Right atrium auricular region (tissue), 2 donors: ENCODE results near the gene DUS4L. TPM values are rescaled to one million over a fixed set of nuclear protein-coding genes. Genes with fewer than 3 reads are reported as not detected.

Experiments used
- DNase-seq: peaks from one replicate; pipeline ENCODE4 v3.0.0-alpha.2; 2019; ENCODE audit warnings: low spot score
- H3K27ac ChIP-seq, 2 donors: fragments of 200-600 bp; sonication (generic); 1 replicate in 1 of 2; 2 replicates in 1 of 2; pipeline ENCODE4 v1.5.1; 2016 to 2019
- H3K27me3 ChIP-seq, 2 donors: fragments of 200-600 bp; sonication (generic); one replicate each; pipeline versions ENCODE4 v1.5.1 to v1.6.0; 2017 to 2019
- H3K36me3 ChIP-seq: fragments of 200-600 bp; sonication (generic); one replicate; pipeline ENCODE4 v1.5.1; 2016
- H3K4me1 ChIP-seq, 2 donors: fragments of 200-600 bp; sonication (generic); one replicate each; pipeline versions ENCODE4 v1.5.1 to v1.6.0; 2017 to 2019
- H3K4me3 ChIP-seq, 2 donors: fragments of 200-600 bp; sonication (generic); 1 replicate in 1 of 2; 2 replicates in 1 of 2; pipeline ENCODE4 v1.5.1; 2017 to 2019; ENCODE audit warnings: mild to moderate bottlenecking in 1 of 2, moderate library complexity in 1 of 2
- H3K9me3 ChIP-seq, 2 donors: fragments of 200-600 bp; sonication (generic); one replicate each; pipeline ENCODE4 v1.5.1; 2019
- total RNA-seq, 2 donors: library from RNA; depleted of rRNA; stranded (reverse); fragments of >200 nt; gene quantifications; one replicate each; pipeline ENCODE4 v1.1.0, GENCODE V29; 2016
- TF ChIP-seq, protein P1 (sequence below), 2 donors: fragments of 200-600 bp; sonication (generic); IDR thresholded peaks; one replicate each; pipeline ENCODE4 v1.5.1; 2019; ENCODE audit warnings: antibody characterized with exemption in 2 of 2

The DUS4L gene
- total RNA-seq, 2 donors from 2014 or later: 5.0 to 7.2 TPM

DNA sequence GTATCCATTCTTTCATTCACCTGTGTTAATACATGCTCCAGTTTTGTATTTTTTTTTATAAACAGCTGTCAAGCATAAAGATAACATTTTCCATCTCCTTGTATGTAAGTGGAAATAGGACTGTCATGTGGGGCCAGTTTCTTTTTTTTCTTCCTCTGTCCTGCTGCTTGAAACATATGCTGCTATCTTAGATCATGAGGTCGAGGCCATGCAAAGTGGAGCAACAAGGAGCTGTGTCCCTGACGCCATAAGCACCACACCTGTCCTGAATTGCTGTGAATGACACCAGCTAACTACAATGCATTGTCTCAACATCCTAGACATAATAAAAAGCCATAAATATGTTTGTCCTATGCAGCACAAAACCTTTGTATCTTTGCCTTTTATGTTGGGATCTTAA, 59.1 kb downstream of the DUS4L start:
- H3K4me1 ChIP-seq: no peaks in the 10 kb centered on the region
- peaks cover 23% of the 10 kb centered on the region for H3K36me3 ChIP-seq
- no peak for DNase-seq
- TF ChIP-seq, protein P1, sequence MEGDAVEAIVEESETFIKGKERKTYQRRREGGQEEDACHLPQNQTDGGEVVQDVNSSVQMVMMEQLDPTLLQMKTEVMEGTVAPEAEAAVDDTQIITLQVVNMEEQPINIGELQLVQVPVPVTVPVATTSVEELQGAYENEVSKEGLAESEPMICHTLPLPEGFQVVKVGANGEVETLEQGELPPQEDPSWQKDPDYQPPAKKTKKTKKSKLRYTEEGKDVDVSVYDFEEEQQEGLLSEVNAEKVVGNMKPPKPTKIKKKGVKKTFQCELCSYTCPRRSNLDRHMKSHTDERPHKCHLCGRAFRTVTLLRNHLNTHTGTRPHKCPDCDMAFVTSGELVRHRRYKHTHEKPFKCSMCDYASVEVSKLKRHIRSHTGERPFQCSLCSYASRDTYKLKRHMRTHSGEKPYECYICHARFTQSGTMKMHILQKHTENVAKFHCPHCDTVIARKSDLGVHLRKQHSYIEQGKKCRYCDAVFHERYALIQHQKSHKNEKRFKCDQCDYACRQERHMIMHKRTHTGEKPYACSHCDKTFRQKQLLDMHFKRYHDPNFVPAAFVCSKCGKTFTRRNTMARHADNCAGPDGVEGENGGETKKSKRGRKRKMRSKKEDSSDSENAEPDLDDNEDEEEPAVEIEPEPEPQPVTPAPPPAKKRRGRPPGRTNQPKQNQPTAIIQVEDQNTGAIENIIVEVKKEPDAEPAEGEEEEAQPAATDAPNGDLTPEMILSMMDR (IDR thresholded peaks at IDR 0.05): no peak
- no peak overlapping the region for H3K27ac ChIP-seq
- no peak overlapping the region for H3K4me3 ChIP-seq
- H3K27me3 ChIP-seq: no peaks in the 10 kb centered on the region
- no peaks in the 10 kb centered on the region for H3K9me3 ChIP-seq

DNA sequence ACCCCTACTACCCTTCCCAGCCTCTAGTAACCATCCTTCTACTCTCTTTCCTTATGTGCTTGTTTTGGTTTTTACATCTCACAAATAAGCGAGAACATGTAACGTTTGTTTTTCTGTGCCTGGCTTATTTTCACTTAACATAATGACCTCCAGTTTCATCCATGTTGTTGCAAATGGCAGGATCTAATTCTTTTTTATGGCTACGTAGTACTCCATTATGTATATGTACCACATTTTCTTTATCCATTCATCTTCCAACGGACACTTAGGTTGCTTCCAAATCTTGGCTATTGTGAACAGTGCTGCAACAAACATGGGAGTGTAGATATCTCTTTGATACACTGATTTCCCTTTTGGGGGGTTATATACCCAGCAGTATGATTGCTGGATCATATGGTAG, 63.2 kb downstream of the DUS4L start:
- no peak for DNase-seq
- Histone ChIP-seq H3K9me3 (no peaks in the 10 kb centered on the region), H3K27ac (no peak overlapping the region), H3K4me1 (no peaks in the 10 kb centered on the region), H3K36me3 (peaks cover 10% of the 10 kb centered on the region), H3K27me3 (no peaks in the 10 kb centered on the region), H3K4me3 (no peak overlapping the region)
- TF ChIP-seq, protein P1 (IDR thresholded peaks at IDR 0.05): no peak

Other genes with a start within 250 kb of the DUS4L start
- 10 to 100 TPM; 21.7 to 40.6 TPM for gene GPR22, start 93.9 kb upstream of the DUS4L start, total RNA-seq
- 10 to 100 TPM; 28.0 to 31.8 TPM for gene COG5, start 51 bp upstream of the DUS4L start, total RNA-seq
- gene BCAP29, start 16.3 kb downstream of the DUS4L start, total RNA-seq: 100 to 1,000 TPM; 115 to 258 TPM
- under 1 TPM; 0.30 to 0.51 TPM for gene SLC26A4, start 96.9 kb downstream of the DUS4L start, total RNA-seq
- 10 to 100 TPM; 19.3 to 31.9 TPM for gene CBLL1, start 180.2 kb downstream of the DUS4L start, total RNA-seq
- gene SLC26A3, start 239.3 kb downstream of the DUS4L start, total RNA-seq: not detected